HEK293 (cell line): ENCODE results near the gene ASAP2.
A peak's percentile ranks its signal among the peaks of the same experiment; 100 is the strongest.

Experiments used
- SALL2 ChIP-seq: fragments of 450-650 bp; formaldehyde crosslinking; IDR thresholded peaks from 2 replicates; pipeline ENCODE4 v1.5.0; 2017; ENCODE audit warnings: missing biosample characterization, mild to moderate bottlenecking, missing genetic modification characterization, borderline replicate concordance
- ZBTB17 ChIP-seq: fragments of 450-650 bp; formaldehyde crosslinking; IDR thresholded peaks from 2 replicates; pipeline ENCODE4 v1.5.1; 2016; ENCODE audit warnings: missing biosample characterization, missing genetic modification characterization
- ZFP69B ChIP-seq: fragments of 450-650 bp; formaldehyde crosslinking; IDR thresholded peaks from 2 replicates; pipeline ENCODE4 v1.5.1; 2016; ENCODE audit warnings: missing biosample characterization, missing genetic modification characterization
- ZNF138 ChIP-seq: fragments of 450-650 bp; formaldehyde crosslinking; IDR thresholded peaks from 2 replicates; pipeline ENCODE4 v1.5.1; 2016; ENCODE audit warnings: missing biosample characterization, missing genetic modification characterization, borderline replicate concordance
- ZNF169 ChIP-seq: fragments of 450-650 bp; formaldehyde crosslinking; IDR thresholded peaks from 2 replicates; pipeline ENCODE4 v1.5.1; 2016; ENCODE audit warnings: missing biosample characterization, missing genetic modification characterization
- ZNF174 ChIP-seq: fragments of 450-650 bp; formaldehyde crosslinking; IDR thresholded peaks from 2 replicates; pipeline ENCODE4 v1.5.0; 2017; ENCODE audit warnings: missing biosample characterization, mild to moderate bottlenecking, missing genetic modification characterization
- ZNF184 ChIP-seq: fragments of 450-650 bp; IDR thresholded peaks from 2 replicates; pipeline ENCODE4 v1.5.1; 2018; ENCODE audit warnings: missing biosample characterization, mild to moderate bottlenecking, missing genetic modification characterization
- ZNF19 ChIP-seq: fragments of 450-650 bp; formaldehyde crosslinking; IDR thresholded peaks from 2 replicates; pipeline ENCODE4; 2016; ENCODE audit warnings: missing biosample characterization, missing genetic modification characterization, low read depth
- ZNF248 ChIP-seq: fragments of 450-650 bp; formaldehyde crosslinking; IDR thresholded peaks from 2 replicates; pipeline ENCODE4 v1.5.1; 2017; ENCODE audit warnings: missing biosample characterization, missing genetic modification characterization
- ZNF302 ChIP-seq: fragments of 450-650 bp; formaldehyde crosslinking; IDR thresholded peaks from 2 replicates; pipeline ENCODE4 v1.5.1; 2016; ENCODE audit warnings: missing biosample characterization, missing genetic modification characterization, low read depth
- ZNF350 ChIP-seq: fragments of 450-650 bp; formaldehyde crosslinking; IDR thresholded peaks from 2 replicates; pipeline ENCODE4 v1.5.0; 2017; ENCODE audit warnings: missing biosample characterization, mild to moderate bottlenecking, missing genetic modification characterization
- ZNF354C ChIP-seq: fragments of 450-650 bp; formaldehyde crosslinking; IDR thresholded peaks from 2 replicates; pipeline ENCODE4 v1.5.1; 2016; ENCODE audit warnings: missing biosample characterization, missing genetic modification characterization, low read depth, borderline replicate concordance
- ZNF473 ChIP-seq: fragments of 450-650 bp; formaldehyde crosslinking; IDR thresholded peaks from 2 replicates; pipeline ENCODE4 v1.5.1; 2017; ENCODE audit warnings: missing biosample characterization, missing genetic modification characterization
- ZNF501 ChIP-seq: fragments of 450-650 bp; formaldehyde crosslinking; IDR thresholded peaks from 2 replicates; pipeline ENCODE4 v1.5.1; 2016; ENCODE audit warnings: missing biosample characterization, missing genetic modification characterization
- ZNF571 ChIP-seq: fragments of 450-650 bp; formaldehyde crosslinking; IDR thresholded peaks from 2 replicates; pipeline ENCODE4 v1.5.0; 2017; ENCODE audit warnings: missing biosample characterization, missing genetic modification characterization
- ZNF585B ChIP-seq: fragments of 450-650 bp; formaldehyde crosslinking; IDR thresholded peaks from 2 replicates; pipeline ENCODE4 v1.5.1; 2016; ENCODE audit warnings: missing biosample characterization, missing genetic modification characterization
- ZNF792 ChIP-seq: fragments of 450-650 bp; formaldehyde crosslinking; IDR thresholded peaks from 2 replicates; pipeline ENCODE4 v1.5.1; 2016; ENCODE audit warnings: missing biosample characterization, missing genetic modification characterization
- TF ChIP-seq, protein P1 (sequence below): fragments of 450-650 bp; formaldehyde crosslinking; IDR thresholded peaks from 2 replicates; pipeline ENCODE4 v1.5.1; 2016; ENCODE audit warnings: missing biosample characterization, missing genetic modification characterization
- TF ChIP-seq, protein P2 (sequence below): fragments of 450-650 bp; formaldehyde crosslinking; IDR thresholded peaks from 2 replicates; pipeline ENCODE4 v1.5.1; 2016; ENCODE audit warnings: missing biosample characterization, missing genetic modification characterization
- TF ChIP-seq, protein P3 (sequence below): fragments of 450-650 bp; IDR thresholded peaks from 2 replicates; pipeline ENCODE4 v1.5.1; 2018; ENCODE audit warnings: missing biosample characterization, missing genetic modification characterization
- TF ChIP-seq, protein P4 (sequence below): fragments of 450-650 bp; formaldehyde crosslinking; IDR thresholded peaks from 2 replicates; pipeline ENCODE4 v1.5.1; 2016; ENCODE audit warnings: missing biosample characterization, missing genetic modification characterization, borderline replicate concordance
- TF ChIP-seq, protein P5 (sequence below): fragments of 450-650 bp; formaldehyde crosslinking; IDR thresholded peaks from 2 replicates; pipeline ENCODE4 v1.5.1; 2017; ENCODE audit warnings: missing biosample characterization, missing genetic modification characterization
- TF ChIP-seq, protein P6 (sequence below): fragments of 450-650 bp; formaldehyde crosslinking; IDR thresholded peaks from 2 replicates; pipeline ENCODE4 v1.5.1; 2016; ENCODE audit warnings: missing biosample characterization, missing genetic modification characterization

The ASAP2 gene

DNA sequence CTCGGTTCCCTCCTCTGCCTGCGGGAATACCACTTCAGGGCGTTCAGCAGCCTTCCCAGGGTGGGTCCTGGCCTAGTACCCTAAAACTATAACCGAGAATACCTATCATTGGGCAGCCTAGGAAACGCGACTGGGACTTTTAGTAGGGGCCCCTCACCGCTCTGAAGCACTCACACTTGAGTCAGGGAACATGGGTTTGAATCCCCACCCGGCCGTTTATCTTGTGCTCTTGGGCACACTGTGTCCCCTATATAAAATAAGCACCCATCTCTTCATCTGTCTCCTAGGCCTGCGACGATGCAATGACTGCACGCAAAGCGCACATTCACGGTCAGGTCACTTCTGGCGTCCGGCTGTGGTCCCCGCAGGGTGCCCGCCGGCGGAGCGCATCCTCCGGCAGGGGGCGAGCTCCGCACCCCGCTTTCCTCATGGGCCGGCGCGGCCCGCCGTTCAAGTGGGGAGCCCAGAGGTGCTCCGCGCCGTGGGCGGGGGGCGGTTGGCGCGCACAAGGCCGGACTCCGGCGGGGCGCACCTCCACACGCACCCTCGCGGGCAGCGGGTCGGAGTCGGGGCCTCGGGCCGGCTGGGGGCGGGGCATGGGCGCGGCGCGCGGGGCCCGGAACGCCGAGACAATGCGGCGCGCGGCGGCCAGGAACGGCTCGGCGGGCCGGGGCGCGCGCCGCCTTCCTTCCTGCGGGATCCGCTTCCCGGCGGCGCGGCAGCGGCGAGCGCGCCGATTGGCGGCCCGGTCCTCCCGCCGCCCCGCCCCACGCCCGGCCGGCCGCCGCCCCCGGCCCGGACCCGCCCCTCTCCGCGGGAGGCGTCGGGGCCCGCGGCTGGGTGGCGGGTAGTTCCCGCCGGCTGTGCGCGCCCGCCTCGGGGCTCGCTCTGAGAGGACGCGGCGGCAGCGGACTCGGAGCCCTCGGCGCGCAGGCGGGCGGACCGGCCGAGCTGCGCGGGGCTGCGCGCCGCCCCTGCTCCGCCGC, at the start of gene ASAP2 (continued):
- TF ChIP-seq ZNF184, result no peak
- TF ChIP-seq ZBTB17 (tag by site-specific recombination), result peak; percentile 52; the same call in 1 of the 2 replicates
- no peak for TF ChIP-seq ZNF473 (tag by site-specific recombination)
- no peak for TF ChIP-seq ZNF138 (tag by site-specific recombination)
- no peak for TF ChIP-seq ZNF585B
- TF ChIP-seq, protein P1, sequence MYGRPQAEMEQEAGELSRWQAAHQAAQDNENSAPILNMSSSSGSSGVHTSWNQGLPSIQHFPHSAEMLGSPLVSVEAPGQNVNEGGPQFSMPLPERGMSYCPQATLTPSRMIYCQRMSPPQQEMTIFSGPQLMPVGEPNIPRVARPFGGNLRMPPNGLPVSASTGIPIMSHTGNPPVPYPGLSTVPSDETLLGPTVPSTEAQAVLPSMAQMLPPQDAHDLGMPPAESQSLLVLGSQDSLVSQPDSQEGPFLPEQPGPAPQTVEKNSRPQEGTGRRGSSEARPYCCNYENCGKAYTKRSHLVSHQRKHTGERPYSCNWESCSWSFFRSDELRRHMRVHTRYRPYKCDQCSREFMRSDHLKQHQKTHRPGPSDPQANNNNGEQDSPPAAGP (tag by site-specific recombination), result no peak
- TF ChIP-seq ZFP69B, result no peak
- TF ChIP-seq ZNF354C (tag by site-specific recombination), result no peak
- TF ChIP-seq ZNF169 (tag by site-specific recombination), result no peak
- TF ChIP-seq ZNF19 (tag by site-specific recombination), result no peak
- TF ChIP-seq, protein P2, sequence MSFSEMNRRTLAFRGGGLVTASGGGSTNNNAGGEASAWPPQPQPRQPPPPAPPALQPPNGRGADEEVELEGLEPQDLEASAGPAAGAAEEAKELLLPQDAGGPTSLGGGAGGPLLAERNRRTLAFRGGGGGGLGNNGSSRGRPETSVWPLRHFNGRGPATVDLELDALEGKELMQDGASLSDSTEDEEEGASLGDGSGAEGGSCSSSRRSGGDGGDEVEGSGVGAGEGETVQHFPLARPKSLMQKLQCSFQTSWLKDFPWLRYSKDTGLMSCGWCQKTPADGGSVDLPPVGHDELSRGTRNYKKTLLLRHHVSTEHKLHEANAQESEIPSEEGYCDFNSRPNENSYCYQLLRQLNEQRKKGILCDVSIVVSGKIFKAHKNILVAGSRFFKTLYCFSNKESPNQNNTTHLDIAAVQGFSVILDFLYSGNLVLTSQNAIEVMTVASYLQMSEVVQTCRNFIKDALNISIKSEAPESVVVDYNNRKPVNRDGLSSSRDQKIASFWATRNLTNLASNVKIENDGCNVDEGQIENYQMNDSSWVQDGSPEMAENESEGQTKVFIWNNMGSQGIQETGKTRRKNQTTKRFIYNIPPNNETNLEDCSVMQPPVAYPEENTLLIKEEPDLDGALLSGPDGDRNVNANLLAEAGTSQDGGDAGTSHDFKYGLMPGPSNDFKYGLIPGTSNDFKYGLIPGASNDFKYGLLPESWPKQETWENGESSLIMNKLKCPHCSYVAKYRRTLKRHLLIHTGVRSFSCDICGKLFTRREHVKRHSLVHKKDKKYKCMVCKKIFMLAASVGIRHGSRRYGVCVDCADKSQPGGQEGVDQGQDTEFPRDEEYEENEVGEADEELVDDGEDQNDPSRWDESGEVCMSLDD (tag by site-specific recombination), result no peak
- TF ChIP-seq ZNF792 (tag by site-specific recombination), result no peak
- TF ChIP-seq, protein P3, sequence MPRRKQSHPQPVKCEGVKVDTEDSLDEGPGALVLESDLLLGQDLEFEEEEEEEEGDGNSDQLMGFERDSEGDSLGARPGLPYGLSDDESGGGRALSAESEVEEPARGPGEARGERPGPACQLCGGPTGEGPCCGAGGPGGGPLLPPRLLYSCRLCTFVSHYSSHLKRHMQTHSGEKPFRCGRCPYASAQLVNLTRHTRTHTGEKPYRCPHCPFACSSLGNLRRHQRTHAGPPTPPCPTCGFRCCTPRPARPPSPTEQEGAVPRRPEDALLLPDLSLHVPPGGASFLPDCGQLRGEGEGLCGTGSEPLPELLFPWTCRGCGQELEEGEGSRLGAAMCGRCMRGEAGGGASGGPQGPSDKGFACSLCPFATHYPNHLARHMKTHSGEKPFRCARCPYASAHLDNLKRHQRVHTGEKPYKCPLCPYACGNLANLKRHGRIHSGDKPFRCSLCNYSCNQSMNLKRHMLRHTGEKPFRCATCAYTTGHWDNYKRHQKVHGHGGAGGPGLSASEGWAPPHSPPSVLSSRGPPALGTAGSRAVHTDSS, result no peak
- TF ChIP-seq ZNF302 (tag by site-specific recombination), result no peak
- TF ChIP-seq ZNF248, result no peak
- TF ChIP-seq, protein P4, sequence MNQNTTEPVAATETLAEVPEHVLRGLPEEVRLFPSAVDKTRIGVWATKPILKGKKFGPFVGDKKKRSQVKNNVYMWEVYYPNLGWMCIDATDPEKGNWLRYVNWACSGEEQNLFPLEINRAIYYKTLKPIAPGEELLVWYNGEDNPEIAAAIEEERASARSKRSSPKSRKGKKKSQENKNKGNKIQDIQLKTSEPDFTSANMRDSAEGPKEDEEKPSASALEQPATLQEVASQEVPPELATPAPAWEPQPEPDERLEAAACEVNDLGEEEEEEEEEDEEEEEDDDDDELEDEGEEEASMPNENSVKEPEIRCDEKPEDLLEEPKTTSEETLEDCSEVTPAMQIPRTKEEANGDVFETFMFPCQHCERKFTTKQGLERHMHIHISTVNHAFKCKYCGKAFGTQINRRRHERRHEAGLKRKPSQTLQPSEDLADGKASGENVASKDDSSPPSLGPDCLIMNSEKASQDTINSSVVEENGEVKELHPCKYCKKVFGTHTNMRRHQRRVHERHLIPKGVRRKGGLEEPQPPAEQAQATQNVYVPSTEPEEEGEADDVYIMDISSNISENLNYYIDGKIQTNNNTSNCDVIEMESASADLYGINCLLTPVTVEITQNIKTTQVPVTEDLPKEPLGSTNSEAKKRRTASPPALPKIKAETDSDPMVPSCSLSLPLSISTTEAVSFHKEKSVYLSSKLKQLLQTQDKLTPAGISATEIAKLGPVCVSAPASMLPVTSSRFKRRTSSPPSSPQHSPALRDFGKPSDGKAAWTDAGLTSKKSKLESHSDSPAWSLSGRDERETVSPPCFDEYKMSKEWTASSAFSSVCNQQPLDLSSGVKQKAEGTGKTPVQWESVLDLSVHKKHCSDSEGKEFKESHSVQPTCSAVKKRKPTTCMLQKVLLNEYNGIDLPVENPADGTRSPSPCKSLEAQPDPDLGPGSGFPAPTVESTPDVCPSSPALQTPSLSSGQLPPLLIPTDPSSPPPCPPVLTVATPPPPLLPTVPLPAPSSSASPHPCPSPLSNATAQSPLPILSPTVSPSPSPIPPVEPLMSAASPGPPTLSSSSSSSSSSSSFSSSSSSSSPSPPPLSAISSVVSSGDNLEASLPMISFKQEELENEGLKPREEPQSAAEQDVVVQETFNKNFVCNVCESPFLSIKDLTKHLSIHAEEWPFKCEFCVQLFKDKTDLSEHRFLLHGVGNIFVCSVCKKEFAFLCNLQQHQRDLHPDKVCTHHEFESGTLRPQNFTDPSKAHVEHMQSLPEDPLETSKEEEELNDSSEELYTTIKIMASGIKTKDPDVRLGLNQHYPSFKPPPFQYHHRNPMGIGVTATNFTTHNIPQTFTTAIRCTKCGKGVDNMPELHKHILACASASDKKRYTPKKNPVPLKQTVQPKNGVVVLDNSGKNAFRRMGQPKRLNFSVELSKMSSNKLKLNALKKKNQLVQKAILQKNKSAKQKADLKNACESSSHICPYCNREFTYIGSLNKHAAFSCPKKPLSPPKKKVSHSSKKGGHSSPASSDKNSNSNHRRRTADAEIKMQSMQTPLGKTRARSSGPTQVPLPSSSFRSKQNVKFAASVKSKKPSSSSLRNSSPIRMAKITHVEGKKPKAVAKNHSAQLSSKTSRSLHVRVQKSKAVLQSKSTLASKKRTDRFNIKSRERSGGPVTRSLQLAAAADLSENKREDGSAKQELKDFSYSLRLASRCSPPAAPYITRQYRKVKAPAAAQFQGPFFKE (tag by site-specific recombination), result no peak
- TF ChIP-seq ZNF350, result no peak
- TF ChIP-seq ZNF501 (tag by site-specific recombination), result no peak
- no peak for TF ChIP-seq ZNF571 (tag by site-specific recombination)
- TF ChIP-seq ZNF174 (tag by site-specific recombination), result no peak
- TF ChIP-seq, protein P5, sequence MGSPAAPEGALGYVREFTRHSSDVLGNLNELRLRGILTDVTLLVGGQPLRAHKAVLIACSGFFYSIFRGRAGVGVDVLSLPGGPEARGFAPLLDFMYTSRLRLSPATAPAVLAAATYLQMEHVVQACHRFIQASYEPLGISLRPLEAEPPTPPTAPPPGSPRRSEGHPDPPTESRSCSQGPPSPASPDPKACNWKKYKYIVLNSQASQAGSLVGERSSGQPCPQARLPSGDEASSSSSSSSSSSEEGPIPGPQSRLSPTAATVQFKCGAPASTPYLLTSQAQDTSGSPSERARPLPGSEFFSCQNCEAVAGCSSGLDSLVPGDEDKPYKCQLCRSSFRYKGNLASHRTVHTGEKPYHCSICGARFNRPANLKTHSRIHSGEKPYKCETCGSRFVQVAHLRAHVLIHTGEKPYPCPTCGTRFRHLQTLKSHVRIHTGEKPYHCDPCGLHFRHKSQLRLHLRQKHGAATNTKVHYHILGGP, result no peak
- TF ChIP-seq, protein P6, sequence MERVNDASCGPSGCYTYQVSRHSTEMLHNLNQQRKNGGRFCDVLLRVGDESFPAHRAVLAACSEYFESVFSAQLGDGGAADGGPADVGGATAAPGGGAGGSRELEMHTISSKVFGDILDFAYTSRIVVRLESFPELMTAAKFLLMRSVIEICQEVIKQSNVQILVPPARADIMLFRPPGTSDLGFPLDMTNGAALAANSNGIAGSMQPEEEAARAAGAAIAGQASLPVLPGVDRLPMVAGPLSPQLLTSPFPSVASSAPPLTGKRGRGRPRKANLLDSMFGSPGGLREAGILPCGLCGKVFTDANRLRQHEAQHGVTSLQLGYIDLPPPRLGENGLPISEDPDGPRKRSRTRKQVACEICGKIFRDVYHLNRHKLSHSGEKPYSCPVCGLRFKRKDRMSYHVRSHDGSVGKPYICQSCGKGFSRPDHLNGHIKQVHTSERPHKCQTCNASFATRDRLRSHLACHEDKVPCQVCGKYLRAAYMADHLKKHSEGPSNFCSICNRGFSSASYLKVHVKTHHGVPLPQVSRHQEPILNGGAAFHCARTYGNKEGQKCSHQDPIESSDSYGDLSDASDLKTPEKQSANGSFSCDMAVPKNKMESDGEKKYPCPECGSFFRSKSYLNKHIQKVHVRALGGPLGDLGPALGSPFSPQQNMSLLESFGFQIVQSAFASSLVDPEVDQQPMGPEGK (tag by site-specific recombination), result 0 out of 2 replicates have a peak, but pooled peaks have one; percentile 28
- TF ChIP-seq SALL2 (tag by site-specific recombination), result no peak
